HUDEP-2 (cell line): Measurements from ENCODE around the gene FUOM.
"Not testable (repeated sequence)": the region's sequence is repeated elsewhere in the genome, so short reads cannot be mapped to it uniquely, and the experiment has no call there.

Source experiments
- DNase-seq, 76 experiments: peaks; one replicate each; lab custom pipeline; 2025; ENCODE audit not compliant: unreplicated experiment in 76 of 76; lab: John Stamatoyannopoulos, UW

The FUOM gene

DNA sequence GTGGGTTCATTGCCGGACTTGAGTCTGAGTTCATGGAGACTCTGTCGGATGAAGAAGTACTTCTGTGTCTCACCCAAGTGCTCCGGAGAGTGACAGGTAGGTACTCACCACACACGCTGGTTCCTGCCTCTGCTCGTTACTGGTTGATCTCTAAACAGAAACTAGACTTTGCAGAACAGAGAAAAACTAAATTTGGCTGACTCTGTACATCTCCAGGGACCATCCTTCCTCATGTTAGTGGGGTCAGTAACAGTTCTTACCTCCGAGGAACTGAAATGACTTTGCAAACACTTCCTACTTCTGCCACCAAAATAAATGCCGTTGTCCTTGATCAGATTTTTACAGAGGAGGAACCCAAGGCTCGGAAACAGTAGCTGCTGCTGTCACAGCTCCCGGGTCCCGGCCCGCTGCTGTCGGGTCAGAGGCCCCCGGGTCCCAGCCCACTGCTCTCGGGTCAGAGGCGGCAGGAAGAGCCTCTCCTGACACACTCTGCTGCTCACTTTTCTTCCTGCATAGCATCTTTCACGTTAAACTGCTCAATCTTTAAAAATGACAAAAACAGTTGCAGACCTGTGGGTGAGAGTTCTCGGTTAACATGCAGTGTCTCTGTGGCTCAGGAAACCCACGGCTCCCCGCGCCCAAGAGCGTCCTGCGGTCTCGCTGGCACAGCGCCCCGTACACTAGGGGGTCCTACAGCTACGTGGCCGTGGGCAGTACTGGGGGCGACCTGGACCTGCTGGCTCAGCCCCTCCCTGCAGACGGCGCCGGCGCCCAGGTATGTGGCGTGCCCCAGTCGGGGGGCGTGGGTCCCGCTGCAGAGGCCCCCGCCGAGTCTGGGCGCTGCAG is 31.4 kb upstream of the FUOM start:
- peak in 4 of 76 experiments; percentile 13 to 22 (median 16) for DNase-seq

DNA sequence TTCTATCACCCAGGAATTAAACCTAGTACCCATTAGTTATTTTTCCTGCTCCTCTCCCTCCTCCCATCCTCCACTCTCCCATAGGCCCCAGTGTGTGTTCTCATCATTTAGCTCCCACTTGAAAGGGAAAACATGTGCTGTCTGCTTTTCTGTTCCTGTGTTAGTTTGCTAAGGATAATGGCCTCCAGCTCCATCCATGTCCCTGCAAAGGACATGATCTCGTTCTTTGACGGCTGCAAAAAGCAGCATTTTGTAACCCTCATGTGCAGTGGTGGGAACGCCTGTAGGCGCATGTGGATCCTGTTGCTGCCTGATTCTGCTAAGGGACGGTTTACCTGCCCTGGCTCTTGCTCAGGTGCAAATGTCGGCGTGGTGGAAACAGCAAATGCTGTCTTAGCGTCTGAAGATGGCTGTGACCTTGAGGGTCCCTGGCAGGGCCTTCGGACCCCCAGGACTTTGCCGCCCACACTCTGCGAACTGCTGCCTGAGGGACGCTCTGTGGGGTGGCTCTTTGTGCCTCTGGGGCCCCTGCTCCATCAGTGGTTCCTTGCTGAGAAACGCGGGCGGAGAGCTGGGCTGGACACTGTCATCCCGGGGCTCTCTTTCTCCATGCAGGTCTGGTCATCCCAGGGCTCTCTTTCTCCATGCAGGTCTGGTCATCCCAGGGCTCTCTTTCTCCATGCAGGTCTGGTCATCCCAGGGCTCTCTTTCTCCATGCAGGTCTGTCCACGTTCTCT is 30.6 kb upstream of the FUOM start:
- peak in 12 of 76 experiments; percentile 10 to 43 (median 30) for DNase-seq

DNA sequence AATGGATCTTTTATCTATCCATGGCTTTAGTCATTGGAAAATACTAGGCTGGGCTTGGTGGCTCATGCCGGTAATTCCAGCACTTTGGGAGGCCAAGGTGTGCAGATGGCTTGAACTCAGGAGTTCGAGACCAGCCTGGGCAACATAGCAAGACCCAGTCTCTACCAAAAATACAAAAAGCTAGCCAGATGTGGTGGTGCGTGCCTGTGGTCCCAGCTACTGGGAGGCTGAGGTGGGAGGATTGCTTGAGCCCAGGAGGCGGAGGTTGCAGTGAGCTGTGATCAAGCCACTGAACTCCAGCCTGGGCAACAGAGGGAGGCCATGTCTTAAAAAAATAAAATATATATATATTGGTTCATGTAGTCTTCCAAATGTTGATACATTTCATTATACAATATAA is 29.1 kb upstream of the FUOM start:
- not testable (repeated sequence) for DNase-seq

DNA sequence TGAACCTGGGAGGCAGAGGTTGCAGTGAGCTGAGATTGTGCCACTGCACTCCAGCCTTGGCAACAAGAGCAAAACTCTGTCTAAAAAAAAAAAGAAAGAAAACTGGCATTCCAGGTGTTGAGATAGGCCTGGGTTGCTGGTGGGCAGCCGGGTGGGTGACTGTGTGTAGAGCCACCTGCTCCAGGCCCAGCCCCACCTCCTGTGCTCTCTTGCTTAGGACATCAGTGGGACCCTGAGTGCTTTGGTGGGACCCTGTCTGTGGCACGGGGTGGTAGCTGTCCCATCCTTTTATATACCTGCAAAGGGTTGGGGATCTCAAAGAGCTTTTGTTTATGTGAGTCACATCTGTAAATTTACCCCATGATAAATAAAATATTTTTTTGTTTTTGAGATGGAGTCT is 27.4 kb upstream of the FUOM start:
- no peak for DNase-seq

DNA sequence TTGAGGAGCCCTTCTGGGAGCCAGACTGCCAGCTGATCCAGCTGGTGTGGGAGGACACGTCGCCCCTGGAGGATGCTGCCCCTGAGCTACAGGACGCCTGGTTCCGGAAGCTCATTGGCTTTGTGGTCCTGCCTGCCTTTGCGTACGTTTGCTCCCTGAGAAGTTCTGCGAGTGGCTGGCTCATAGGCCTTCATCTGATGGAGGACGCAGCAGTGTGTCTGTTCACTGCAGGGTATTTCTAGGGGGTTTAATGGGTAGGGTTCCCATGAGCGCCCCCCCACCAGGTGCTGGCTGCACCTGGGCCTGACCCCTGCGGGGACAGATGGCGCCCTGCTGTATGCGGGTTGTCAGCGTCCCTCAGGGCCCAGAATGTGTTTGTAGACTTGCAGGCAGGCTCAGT is 26.3 kb upstream of the FUOM start:
- DNase-seq, result no peak

DNA sequence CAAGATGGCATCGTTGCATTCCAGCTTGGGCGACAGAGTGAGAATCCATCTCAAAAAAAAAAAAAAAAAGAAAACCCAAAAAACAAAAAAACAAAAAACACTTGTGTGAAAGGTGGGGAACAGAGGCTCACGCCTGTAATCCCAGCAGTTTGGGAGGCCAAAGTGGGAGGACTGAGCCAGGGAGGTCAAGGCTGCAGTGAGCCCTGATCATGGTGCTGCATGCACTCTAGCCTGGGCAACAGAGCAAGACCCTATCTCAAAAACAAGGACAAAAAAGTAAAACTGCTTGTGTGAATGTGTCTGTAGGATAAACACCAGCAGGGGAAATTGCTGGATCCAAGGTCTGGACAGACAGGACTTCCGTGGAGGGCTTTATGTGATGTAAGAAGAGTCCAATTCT is 25.7 kb upstream of the FUOM start:
- DNase-seq, result no peak

DNA sequence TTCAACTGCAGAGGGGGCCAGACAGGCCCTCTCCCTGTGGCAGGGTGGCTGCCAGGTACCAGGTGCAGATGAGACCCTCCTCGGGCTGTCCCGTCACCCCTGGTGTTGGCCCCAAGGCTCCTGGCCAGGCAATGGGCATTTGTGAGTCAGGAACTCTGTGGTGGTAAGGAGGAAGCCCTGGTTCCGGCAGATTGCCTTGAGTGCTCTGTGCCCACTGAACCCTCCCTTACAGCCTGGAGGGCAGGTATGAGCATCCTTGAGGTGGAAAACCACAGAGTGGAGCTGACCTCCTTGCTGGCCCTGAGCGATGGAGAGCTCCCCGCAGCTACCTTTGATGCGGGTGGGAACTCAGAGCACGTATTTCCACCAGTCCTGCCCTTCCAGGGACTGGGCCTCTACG is 23.2 kb upstream of the FUOM start:
- DNase-seq, result no peak

DNA sequence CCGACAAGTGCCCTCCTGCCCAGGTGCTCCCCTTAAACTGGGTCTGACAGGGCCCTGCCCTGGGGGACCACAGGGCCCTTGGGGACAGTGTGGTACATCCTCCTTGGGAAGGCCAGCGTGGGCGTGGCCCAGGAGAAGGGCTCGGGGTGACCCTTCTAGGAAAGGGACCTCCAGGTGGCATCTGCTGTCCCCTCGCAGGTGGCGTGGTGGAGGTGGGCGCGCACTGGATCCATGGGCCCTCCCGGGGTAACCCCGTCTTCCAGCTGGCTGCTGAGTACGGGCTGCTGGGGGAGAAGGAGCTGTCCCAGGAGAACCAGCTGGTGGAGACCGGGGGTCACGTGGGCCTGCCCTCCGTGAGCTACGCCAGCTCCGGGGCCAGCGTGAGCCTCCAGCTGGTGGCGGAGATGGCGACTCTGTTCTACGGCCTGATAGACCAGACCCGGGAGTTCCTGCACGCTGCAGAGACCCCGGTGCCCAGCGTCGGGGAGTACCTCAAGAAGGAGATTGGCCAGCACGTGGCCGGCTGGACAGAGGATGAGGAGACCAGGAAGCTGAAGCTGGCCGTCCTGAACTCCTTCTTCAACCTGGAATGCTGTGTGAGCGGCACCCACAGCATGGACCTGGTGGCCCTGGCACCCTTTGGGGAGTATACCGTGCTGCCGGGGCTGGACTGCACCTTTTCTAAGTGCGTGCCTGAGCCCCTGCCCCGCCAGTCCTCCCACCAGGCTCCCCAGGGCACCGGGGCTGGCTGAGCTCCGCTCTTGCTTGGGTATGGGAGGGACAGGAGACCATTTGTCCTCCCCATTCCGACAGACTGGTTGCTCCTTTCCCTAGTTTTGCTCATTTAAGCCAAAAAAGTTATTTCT is 22.2 kb upstream of the FUOM start:
- DNase-seq, result no peak

DNA sequence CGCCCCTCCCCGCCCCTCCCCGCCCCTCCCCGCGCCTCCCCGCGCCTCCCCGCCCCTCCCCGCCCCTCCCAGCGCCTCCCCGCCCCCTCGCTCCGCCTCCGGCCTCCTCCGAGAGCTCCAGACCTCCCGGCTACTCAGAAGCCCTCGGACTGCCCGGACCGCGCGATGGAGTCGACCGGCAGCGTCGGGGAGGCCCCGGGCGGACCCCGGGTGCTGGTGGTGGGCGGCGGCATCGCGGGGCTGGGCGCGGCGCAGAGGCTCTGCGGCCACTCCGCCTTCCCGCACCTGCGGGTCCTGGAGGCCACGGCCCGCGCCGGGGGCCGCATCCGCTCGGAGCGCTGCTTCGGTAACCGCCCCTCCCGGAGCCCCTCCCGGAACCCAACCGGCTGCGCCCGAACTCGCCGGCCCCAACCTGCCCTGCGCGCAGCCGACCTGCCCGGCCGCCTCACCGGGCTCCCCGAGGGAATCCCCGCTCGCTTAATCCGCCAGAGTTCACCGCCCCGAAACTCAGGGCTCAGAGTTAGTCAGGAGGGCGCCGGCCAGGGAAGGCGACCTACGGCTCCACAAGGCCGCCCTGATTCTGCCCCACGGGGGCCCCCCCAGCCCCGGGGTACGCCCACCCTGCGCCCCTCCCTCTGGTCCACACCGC is 21.5 kb upstream of the FUOM start, which contains the start of gene PAOX:
Gene PAOX, plus strand, starts transcription at position 111 of the 649 bp plus-strand sequence. Its CDS starts 55 bp downstream, at position 166.
- DNase-seq, result peak in 13 of 76 experiments; percentile 6 to 34 (median 21)

DNA sequence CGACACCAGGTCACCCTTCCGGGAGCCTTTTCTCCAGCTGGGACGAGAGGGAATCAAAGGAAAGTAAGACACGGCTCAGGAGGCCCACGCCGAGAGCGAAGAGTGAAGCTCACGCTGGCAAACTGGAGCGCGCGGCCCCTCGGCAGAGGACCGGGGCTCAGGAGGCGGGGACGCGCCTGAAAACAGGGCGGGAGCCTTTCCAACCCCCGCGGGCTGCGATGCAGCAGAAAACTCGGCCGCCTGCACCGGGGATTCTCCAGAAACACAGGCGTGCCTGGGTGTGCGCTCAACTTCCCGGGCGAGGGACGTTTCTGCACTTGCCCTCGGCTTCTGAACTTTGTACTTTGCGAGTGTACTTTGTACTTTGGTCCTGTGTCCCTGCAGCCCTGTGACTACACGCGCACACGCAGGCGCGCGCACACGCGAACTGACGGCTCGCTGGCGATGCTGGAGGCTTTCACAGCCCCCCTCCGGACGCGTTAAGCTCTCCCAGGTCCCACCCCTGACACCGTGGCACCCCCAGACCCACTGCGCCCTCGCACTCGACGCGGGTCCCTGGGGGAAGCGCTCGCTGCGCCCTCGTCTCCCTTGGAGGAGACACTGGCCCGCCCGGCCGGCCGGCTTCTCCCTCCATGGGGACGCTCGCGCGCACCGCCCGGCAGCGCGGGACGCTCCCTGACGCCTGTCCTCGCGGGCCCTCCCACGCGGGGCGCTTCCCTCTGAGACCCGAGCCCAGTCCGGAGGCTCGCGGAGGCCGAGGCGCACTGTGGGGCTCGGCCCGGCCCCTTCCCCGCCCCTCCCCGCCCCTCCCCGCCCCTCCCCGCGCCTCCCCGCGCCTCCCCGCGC is 20.7 kb upstream of the FUOM start:
- peak in 31 of 76 experiments; percentile 7 to 59 (median 30) for DNase-seq

DNA sequence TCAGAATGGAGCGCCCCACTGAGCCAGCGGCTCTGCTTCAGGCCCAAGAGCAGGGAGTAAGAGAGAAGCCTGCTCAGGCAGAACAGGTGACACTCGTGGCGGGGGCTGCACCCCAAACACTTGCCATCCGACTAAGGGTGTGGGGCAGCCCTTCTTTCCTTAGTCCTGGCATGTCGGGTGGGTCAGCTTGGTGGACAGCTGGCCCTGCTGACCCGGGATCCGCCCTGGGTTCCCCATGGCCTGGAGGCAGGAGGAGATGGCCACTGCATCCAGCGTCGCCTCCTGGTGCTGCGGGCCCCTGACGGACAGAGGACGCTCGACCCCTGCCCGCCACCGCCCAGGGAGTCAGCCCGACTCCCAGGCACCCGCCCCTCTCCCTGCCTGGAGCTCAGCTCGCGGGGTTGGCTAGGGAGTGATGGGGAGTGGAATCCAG is 20.0 kb upstream of the FUOM start:
- DNase-seq, result no peak

DNA sequence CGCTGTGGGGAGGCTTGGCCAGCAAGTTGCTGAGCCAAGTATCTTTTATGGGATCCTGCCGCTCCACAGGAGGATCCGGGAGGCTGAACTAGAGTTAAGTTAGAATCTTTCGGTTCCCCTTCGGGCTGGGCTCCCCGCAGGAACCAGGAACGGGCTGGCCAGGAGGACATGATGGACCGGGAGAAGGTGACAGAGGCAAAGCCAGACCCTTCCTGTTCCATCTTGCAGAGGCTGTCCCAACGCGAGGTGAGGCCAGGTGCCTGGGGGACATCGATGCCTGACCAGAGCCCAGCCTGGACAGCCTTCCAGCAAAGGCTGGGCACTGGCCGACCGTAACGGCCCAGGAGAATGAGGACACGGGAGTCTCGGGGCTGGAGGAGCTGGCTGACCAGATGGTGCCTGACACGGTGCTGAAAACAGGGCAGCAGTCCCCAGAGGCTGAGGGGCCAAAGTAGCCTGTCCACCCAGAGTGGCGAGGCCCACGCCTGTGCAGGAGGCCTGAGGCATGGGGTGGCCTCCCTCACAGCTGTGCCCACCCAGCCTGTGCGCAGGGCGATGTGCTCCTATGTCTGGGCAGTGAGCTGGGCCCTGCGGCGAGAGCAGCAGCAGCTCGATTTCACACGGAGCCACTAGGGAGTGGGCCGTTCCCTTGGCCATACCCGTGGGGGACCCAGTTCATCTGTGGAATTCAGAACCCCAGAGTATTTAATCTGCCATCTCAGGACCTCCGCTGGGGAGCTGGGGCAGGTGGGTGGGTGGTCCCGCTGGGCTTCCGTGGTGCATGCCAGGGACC is 19.4 kb upstream of the FUOM start:
- DNase-seq, result no peak

DNA sequence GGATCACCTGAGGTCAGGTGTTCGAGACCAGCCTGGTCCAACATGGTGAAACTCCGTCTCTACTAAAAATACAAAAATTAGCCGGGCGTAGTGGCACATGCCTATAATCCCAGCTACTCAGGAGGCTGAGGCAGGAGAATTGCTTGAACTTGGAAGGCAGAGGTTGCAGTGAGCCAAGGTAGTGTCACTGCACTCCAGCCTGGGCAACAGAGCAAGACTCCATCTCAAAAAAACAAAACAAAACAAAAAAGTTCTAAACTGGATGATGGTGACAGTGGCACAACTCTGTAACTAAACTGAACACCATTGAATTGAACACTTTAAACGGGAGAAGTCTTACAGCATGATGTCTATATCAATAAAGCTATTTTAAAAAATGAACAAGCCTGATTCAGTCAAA is 18.4 kb upstream of the FUOM start:
- not testable (repeated sequence) for DNase-seq

DNA sequence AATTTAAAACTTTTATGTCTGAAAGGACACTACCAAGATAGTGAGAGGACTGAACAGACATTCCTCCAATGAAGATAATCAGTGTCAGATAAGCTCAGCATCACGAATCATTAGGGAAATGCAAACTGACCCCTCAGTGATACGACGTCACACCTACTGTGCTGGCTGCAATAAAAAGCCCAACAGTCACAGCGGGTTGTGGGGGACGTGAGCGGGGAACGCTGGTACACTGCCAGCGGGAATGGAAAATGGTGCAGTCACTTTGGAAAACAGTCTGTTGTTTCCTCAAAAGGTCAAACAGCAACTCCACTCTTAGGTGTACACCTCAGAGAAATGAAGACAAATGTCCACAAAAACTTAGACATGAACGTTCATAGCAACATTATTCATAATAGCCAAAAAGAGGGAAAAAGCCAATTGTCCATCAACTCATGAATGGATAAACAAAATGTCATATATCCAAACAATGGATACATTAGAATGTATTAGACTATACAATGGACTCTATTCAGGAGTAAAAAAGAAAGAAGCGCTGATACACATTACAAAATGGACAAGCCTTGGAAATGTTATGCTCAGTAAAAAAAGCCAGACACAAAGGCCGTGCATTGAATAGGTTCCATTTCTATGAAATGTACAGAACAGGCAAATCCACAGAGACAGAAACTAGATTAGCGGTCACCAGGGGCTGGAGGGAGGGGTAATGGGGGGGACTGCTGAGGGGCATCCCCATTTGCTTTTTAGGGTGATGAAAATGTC is 17.7 kb upstream of the FUOM start:
- DNase-seq, result no peak

DNA sequence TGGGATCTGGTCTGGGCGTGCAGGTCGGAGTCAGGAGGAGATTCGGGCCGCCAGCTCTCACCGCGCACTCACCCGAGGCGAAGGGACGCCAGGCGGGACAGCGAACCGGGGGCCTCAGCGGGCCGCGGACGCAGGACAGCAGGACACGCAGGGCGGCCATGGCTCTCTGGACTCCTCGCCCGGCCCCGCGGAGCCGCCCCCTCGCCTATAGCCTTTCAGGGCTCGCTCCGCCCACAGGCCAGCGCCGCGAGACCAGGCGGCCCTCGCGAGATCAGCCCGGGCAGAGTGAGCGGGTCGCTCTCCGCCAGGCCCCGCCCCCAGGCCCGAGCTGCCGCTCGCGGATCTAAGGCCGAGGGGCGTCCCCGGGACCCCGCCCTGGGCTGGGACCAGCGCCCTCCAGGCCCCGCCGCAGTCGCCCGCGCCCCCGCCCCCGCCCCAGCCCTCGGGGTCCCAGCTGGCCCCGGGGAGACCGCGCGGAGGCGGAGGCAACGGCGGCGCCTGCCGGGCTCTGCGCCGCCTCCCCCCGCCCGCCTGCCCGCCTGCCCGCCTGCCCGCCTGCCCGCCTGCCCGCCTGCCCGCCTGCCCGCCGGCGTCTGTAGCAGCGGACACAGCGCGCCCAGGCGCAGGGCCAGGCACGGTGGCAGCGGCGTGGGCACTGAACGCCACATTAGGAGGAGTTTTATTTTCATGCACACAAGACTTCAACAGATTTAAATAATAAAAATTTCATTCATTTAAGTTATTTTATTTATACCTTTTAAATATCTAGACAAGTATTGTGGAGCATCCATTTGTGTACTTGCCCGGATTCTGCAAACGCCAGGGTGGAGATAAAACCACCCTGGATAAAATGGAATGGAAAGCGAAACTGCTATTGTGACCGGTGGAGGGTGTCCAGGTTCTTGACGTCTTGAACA is 15.6 kb upstream of the FUOM start, which contains the start of gene ECHS1:
Gene ECHS1, minus strand, starts transcription at position 181 of the 917 bp plus-strand sequence. Its CDS starts 21 bp downstream, at position 160.
- DNase-seq, result peak in 74 of 76 experiments; percentile 14 to 96 (median 87)

DNA sequence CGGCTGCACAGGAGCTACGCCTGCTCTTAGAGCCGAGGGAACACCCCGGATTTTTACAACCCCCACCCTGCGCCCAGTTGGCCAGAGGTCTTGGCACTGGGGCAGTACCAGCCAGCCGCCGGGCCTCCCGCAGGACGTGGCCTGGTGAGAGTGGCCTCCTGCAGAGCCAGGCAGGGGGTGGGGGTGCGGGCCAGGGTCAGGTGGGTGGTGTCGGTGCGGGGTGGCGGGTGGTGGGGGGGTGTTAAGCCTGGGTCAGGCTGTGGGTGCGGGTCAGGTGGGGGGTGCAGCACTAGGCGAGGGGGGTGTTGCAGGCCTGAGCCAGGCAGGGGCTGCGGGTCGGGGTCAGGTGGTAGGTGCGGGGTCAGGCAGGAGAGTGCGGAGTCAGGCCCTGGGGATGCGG is 14.7 kb upstream of the FUOM start:
- no peak for DNase-seq
